ENCODE measurements around the gene MAP1LC3B.

GRCh38 chr16:87431926-87432325, 39.8 kb downstream of the MAP1LC3B start:
- TF ChIP-seq CTCF (IDR thresholded peaks at IDR 0.05) (no peak), POLR2A (IDR thresholded peaks at IDR 0.05) (no peak)
